ENCODE measurements around the gene GET3. TPM values are rescaled to one million over a fixed set of nuclear protein-coding genes. Genes with fewer than 3 reads are reported as not detected.

The GET3 gene
- total and polyA plus RNA-seq, 2 donors (not counting 3 experiments of a cell fraction or from before 2014, with no cell fraction given) = 74.8 to 197 TPM

DNA sequence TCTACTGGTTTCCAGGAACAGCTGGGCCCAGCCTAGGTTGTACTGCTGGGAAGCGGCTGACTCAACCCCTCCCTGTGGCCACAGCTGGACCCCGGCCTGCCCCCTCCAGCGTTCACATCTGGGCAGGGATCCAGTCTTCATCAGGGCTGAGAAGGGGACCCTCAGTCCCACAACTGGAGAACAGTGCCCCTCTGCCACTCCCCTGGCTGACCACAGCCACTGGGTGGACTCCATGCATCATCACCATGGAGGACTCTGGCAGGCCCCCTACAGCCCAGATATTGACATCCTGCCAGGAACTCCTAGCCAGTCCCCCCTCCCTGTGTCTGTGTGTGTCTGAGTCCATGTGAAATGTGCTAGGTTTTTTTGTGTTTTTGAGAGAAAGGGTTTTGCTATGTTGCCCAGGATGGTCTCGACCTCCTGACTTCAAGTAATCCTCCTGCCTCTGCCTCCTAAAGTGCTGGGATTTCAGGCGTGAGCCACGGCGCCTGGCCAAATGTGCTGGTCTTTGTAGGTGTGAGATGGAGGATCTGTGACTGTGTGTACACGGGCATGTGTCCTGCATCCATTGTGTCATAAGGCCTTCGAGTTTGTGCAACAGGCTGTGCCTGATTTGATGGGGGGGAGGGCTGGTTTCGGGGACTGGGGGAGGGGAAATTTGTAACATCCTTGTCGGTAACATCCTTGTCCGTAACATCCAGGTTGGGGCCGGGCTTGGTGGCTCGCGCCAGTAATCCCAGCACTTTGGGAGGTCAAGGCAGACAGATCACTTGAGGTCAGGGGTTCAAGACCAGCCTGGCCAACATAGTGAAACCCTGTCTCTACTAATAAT, 42.1 kb downstream of the GET3 start:
- no TSS peak for BruUV-seq (replicated peaks)
- FAIRE-seq = peak; percentile 82

More for the DNA sequence above, 42.1 kb downstream of the GET3 start:
- dilution Hi-C loops (cut with MboI; ENCODE audit: extremely low pct_ligation_motif_present, low sequenced_read_pairs) (no loop called here), intact Hi-C loops (cut with micrococcal nuclease) (no loop called here)
- Histone ChIP-seq H4K20me1 (replicated peaks; ENCODE audit: control insufficient read depth, extremely low read depth, insufficient read depth, low read length) (no peaks in the 10 kb centered on the region), H3K4me2 (ENCODE audit: insufficient read depth, low read length) (peak overlapping the region; percentile 57), H3K27ac (ENCODE audit: insufficient read depth, low read depth, low read length) (peak overlapping the region; percentile 82), H3K36me3 (ENCODE audit: control insufficient read depth in 2 of 2, extremely low read depth in 1 of 2, insufficient read depth in 2 of 2, low read length in 2 of 2) (no peaks in the 10 kb centered on the region), H3K79me2 (ENCODE audit: control insufficient read depth, insufficient read depth, low read length) (no peaks in the 10 kb centered on the region), H3K9me1 (replicated peaks; ENCODE audit: control insufficient read depth, extremely low read depth, insufficient read depth, low read length) (no peaks in the 10 kb centered on the region), H3K4me1 (ENCODE audit: control insufficient read depth, extremely low read depth, insufficient read depth, low read length) (peaks cover 30% of the 10 kb centered on the region), H2AFZ (ENCODE audit: low read depth, low read length) (no peak overlapping the region), H3K9me3 (replicated peaks; ENCODE audit: control insufficient read depth, insufficient read depth, low read length) (no peaks in the 10 kb centered on the region), H3K27me3 (ENCODE audit: control insufficient read depth in 2 of 2, insufficient read depth in 2 of 2, low read length in 2 of 2) (no peaks in the 10 kb centered on the region), H3K9ac (replicated peaks; ENCODE audit: extremely low read depth, insufficient read depth, low read length) (peak overlapping the region; percentile 52), H3K4me3 (replicated peaks in 1 of 3; ENCODE audit: insufficient read depth in 1 of 3, low read depth in 1 of 3, low read length in 3 of 3) (no peak overlapping the region)
- peak; percentile 67 for DNase-seq (ENCODE audit: low read depth, low spot score)
- CTCF ChIA-PET = interaction anchor here (4.9 to 10.3 kb wide), 3 partner anchors 8 to 18 kb away, joined by 48 to 387 read pairs (median 144); partner anchors contain the start of genes JUNB, PRDX2 and THSD8
- POLR2A ChIA-PET = interaction anchor here (0.9 to 5.2 kb wide), 2 partner anchors 13 to 18 kb away, joined by 4 to 94 read pairs; partner anchors contain the start of gene JUNB
- TF ChIP-seq FOS (IDR thresholded peaks at IDR 0.05; ENCODE audit: borderline replicate concordance, insufficient read depth, low read length) = no peak
- TF ChIP-seq, protein P1, sequence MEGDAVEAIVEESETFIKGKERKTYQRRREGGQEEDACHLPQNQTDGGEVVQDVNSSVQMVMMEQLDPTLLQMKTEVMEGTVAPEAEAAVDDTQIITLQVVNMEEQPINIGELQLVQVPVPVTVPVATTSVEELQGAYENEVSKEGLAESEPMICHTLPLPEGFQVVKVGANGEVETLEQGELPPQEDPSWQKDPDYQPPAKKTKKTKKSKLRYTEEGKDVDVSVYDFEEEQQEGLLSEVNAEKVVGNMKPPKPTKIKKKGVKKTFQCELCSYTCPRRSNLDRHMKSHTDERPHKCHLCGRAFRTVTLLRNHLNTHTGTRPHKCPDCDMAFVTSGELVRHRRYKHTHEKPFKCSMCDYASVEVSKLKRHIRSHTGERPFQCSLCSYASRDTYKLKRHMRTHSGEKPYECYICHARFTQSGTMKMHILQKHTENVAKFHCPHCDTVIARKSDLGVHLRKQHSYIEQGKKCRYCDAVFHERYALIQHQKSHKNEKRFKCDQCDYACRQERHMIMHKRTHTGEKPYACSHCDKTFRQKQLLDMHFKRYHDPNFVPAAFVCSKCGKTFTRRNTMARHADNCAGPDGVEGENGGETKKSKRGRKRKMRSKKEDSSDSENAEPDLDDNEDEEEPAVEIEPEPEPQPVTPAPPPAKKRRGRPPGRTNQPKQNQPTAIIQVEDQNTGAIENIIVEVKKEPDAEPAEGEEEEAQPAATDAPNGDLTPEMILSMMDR (IDR thresholded peaks at IDR 0.05; ENCODE audit: extremely low read depth in 1 of 2, insufficient read depth in 1 of 2, low read depth in 1 of 2, low read length in 2 of 2) = peak in 1 of 2 donors; percentile 5

Data from endothelial cell of umbilical vein (primary cell).